Smooth muscle cell (in vitro differentiated cells): ENCODE results near the gene PCP4L1. TPM values are rescaled to one million over a fixed set of nuclear protein-coding genes. Genes with fewer than 3 reads are reported as not detected.

Experiments
- DNase-seq: peaks from one replicate; lab custom pipeline; 2025; ENCODE audit not compliant: unreplicated experiment; lab: John Stamatoyannopoulos, UW
- H2AFZ ChIP-seq: fragments of 200-600 bp; sonication (generic); 2 replicates; pipeline ENCODE4 v1.6.0; 2016; ENCODE audit warnings: antibody characterized with exemption, low read depth, mild to moderate bottlenecking
- H3F3A ChIP-seq: fragments of 200-600 bp; sonication (generic); 2 replicates; pipeline ENCODE4 v1.6.0; 2017; ENCODE audit warnings: antibody characterized with exemption, low read depth
- H3K27ac ChIP-seq: fragments of 200-600 bp; sonication (generic); 2 replicates; pipeline ENCODE4 v1.5.1; 2016; ENCODE audit warnings: low read depth, mild to moderate bottlenecking
- H3K27me3 ChIP-seq: fragments of 200-600 bp; sonication (generic); 2 replicates; pipeline ENCODE4 v1.6.1; 2016; ENCODE audit warnings: low read depth, mild to moderate bottlenecking
- H3K36me3 ChIP-seq: fragments of 200-600 bp; sonication (generic); 2 replicates; pipeline ENCODE4 v1.5.1; 2016; ENCODE audit warnings: low read depth
- H3K4me1 ChIP-seq: fragments of 200-600 bp; sonication (generic); 2 replicates; pipeline ENCODE4 v1.5.1; 2016; ENCODE audit warnings: low read depth
- H3K4me2 ChIP-seq: fragments of 200-600 bp; sonication (generic); 2 replicates; pipeline ENCODE4 v1.6.0; 2016; ENCODE audit warnings: mild to moderate bottlenecking
- H3K4me3 ChIP-seq: fragments of 200-600 bp; sonication (generic); 2 replicates; pipeline ENCODE4 v1.5.1; 2016; ENCODE audit warnings: mild to moderate bottlenecking
- H3K79me2 ChIP-seq: fragments of 200-600 bp; sonication (generic); 2 replicates; pipeline ENCODE4 v1.6.0; 2016; ENCODE audit warnings: low read depth, mild to moderate bottlenecking
- H3K9ac ChIP-seq: fragments of 200-600 bp; sonication (generic); 2 replicates; pipeline ENCODE4 v1.6.0; 2016; ENCODE audit warnings: low read depth
- H3K9me3 ChIP-seq: fragments of 200-600 bp; sonication (generic); replicated peaks from 2 replicates; pipeline ENCODE4 v1.5.1; 2016; ENCODE audit warnings: low read depth
- H4K20me1 ChIP-seq: fragments of 200-600 bp; sonication (generic); 2 replicates; pipeline ENCODE4 v1.6.0; 2016; ENCODE audit warnings: low read depth
- CTCF ChIP-seq: fragments of 200-600 bp; sonication (generic); IDR thresholded peaks from 2 replicates; pipeline ENCODE4 v1.5.1; 2017; ENCODE audit warnings: borderline replicate concordance, mild to moderate bottlenecking, antibody characterized with exemption; ENCODE audit not compliant: insufficient read depth, poor library complexity, severe bottlenecking
- WGBS: methylation state at CpG from one replicate; pipeline ENCODE4 v1.1.7; 2016; ENCODE audit warnings: low lambda C conversion rate; 5-methylcytosine and 5-hydroxymethylcytosine counted together
- polyA plus RNA-seq: library from polyadenylated mRNA; unstranded; fragments of >200 nt; fragmentation: Nextera tagmentation; extraction: Ambion mirVana; gene quantifications from 2 replicates; pipeline ENCODE4 v1.2.1, GENCODE V29; 2016
- total RNA-seq: library from RNA; depleted of rRNA; stranded (reverse); fragments of >200 nt; gene quantifications from 2 replicates; pipeline ENCODE4 v1.2.3, GENCODE V29; 2014

Gene PCP4L1
- total and polyA plus RNA-seq, 2 experiments from 2014 or later: 0.13 TPM; not detected in 1

- no peaks in the 10 kb centered on the region for H3K27me3 ChIP-seq
- no peak within 1 kb of the TSS for H3K27ac ChIP-seq
- peak within 1 kb of the TSS; percentile 82 for H3K4me3 ChIP-seq
- H3K4me1 ChIP-seq: no peaks in the 10 kb centered on the region
- H4K20me1 ChIP-seq: no peaks in the 10 kb centered on the region
- peak within 1 kb of the TSS; percentile 87 for H3K4me2 ChIP-seq
- WGBS: 8% methylated on average over 16 of the region's 16 CpGs
- no peaks in the 10 kb centered on the region for H3K79me2 ChIP-seq
- TF ChIP-seq CTCF: peak; percentile 43
- DNase-seq: peak; percentile 74
- peak within 1 kb of the TSS; percentile 89 for H2AFZ ChIP-seq
- no peaks in the 10 kb centered on the region for H3K9me3 ChIP-seq
- H3K36me3 ChIP-seq: no peaks in the 10 kb centered on the region
- no peaks in the 10 kb centered on the region for H3F3A ChIP-seq
- H3K9ac ChIP-seq: peak within 1 kb of the TSS; percentile 41
Observed at GRCh38 chr1:161225534-161226319, 32.8 kb upstream of the PCP4L1 start, which contains the start of gene TOMM40L. TSS of gene TOMM40L (plus strand) at chr1:161226060. CDS start at chr1:161226490, 430 bp downstream.

GRCh38 chr1:161226320-161226711 lies 32.2 kb upstream of the PCP4L1 start:
- peak overlapping the region; percentile 89 for H2AFZ ChIP-seq
- H3K79me2 ChIP-seq: no peaks in the 10 kb centered on the region
- H3K4me1 ChIP-seq: no peaks in the 10 kb centered on the region
- no peaks in the 10 kb centered on the region for H3F3A ChIP-seq
- no peaks in the 10 kb centered on the region for H3K36me3 ChIP-seq
- no peak for TF ChIP-seq CTCF
- no peaks in the 10 kb centered on the region for H3K27me3 ChIP-seq
- no peak overlapping the region for H3K27ac ChIP-seq
- no peaks in the 10 kb centered on the region for H3K9me3 ChIP-seq
- H3K9ac ChIP-seq: peak overlapping the region; percentile 41
- H3K4me3 ChIP-seq: peak overlapping the region; percentile 82
- WGBS: 17% methylated on average over 11 of the region's 15 CpGs
- peak overlapping the region; percentile 87 for H3K4me2 ChIP-seq
- DNase-seq: no peak
- H4K20me1 ChIP-seq: no peaks in the 10 kb centered on the region

GRCh38 chr1:161226759-161227158 lies 31.8 kb upstream of the PCP4L1 start:
- Histone ChIP-seq H3K9me3 (no peaks in the 10 kb centered on the region), H3K4me3 (peak overlapping the region; percentile 82), H3K27ac (no peak overlapping the region), H3K27me3 (no peaks in the 10 kb centered on the region), H3K9ac (no peak overlapping the region), H3K36me3 (no peaks in the 10 kb centered on the region), H3K4me2 (peak overlapping the region; percentile 87), H3F3A (no peaks in the 10 kb centered on the region), H4K20me1 (no peaks in the 10 kb centered on the region), H3K79me2 (no peaks in the 10 kb centered on the region), H3K4me1 (no peaks in the 10 kb centered on the region), H2AFZ (no peak overlapping the region)
- DNase-seq: no peak
- TF ChIP-seq CTCF: no peak
- 79% methylated on average over 3 of the region's 3 CpGs for WGBS
